Kidney epithelial cell (primary cell): ENCODE measurements around the gene STAT5A. TPM values are rescaled to one million over a fixed set of nuclear protein-coding genes. Genes with fewer than 3 reads are reported as not detected.

Experiments used
- DNase-seq: peaks from one replicate; pipeline ENCODE4 v3.0.0-alpha.2; 2010; ENCODE audit warnings: low read depth
- H3K27me3 ChIP-seq: 2 replicates; pipeline ENCODE4 v1.6.0; 2011; ENCODE audit warnings: low read length; ENCODE audit not compliant: control insufficient read depth, insufficient read depth
- H3K36me3 ChIP-seq: 2 replicates; pipeline ENCODE4 v1.5.1; 2011; ENCODE audit warnings: low read length; ENCODE audit not compliant: control insufficient read depth, insufficient read depth
- H3K4me3 ChIP-seq: 2 replicates; pipeline ENCODE4 v1.5.1; 2011; ENCODE audit warnings: low read depth, mild to moderate bottlenecking, control low read depth, low read length
- total RNA-seq: library from RNA; depleted of rRNA; stranded (reverse); fragments of >200 nt; gene quantifications from 2 replicates; pipeline ENCODE4 v1.2.3, GENCODE V29; 2015
- TF ChIP-seq, protein P1 (sequence below): IDR thresholded peaks from 2 replicates; pipeline ENCODE4 v1.5.1; 2011; ENCODE audit warnings: mild to moderate bottlenecking, moderate library complexity, low read length, control low read depth, inconsistent platforms; ENCODE audit not compliant: insufficient read depth, poor library complexity, severe bottlenecking

Gene STAT5A
- total RNA-seq, 1 donor from 2014 or later: 11.4 TPM

DNA sequence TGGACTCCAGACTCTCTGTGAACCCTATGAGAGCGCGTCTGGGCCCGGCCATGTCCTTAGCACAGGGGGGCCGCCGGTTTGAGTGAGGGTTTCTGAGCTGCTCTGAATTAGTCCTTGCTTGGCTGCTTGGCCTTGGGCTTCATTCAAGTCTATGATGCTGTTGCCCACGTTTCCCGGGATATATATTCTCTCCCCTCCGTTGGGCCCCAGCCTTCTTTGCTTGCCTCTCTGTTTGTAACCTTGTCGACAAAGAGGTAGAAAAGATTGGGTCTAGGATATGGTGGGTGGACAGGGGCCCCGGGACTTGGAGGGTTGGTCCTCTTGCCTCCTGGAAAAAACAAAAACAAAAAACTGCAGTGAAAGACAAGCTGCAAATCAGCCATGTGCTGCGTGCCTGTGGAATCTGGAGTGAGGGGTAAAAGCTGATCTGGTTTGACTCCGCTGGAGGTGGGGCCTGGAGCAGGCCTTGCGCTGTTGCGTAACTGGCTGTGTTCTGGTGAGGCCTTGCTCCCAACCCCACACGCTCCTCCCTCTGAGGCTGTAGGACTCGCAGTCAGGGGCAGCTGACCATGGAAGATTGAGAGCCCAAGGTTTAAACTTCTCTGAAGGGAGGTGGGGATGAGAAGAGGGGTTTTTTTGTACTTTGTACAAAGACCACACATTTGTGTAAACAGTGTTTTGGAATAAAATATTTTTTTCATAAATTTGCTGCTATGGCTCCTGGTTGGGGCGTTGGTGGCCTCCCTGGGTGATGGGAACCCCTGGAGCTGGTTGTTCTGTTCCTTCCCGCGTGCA lies 23.1 kb downstream of the STAT5A start:
- no peaks in the 10 kb centered on the region for H3K27me3 ChIP-seq
- TF ChIP-seq, protein P1, sequence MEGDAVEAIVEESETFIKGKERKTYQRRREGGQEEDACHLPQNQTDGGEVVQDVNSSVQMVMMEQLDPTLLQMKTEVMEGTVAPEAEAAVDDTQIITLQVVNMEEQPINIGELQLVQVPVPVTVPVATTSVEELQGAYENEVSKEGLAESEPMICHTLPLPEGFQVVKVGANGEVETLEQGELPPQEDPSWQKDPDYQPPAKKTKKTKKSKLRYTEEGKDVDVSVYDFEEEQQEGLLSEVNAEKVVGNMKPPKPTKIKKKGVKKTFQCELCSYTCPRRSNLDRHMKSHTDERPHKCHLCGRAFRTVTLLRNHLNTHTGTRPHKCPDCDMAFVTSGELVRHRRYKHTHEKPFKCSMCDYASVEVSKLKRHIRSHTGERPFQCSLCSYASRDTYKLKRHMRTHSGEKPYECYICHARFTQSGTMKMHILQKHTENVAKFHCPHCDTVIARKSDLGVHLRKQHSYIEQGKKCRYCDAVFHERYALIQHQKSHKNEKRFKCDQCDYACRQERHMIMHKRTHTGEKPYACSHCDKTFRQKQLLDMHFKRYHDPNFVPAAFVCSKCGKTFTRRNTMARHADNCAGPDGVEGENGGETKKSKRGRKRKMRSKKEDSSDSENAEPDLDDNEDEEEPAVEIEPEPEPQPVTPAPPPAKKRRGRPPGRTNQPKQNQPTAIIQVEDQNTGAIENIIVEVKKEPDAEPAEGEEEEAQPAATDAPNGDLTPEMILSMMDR: no peak
- DNase-seq: peak; percentile 56

DNA sequence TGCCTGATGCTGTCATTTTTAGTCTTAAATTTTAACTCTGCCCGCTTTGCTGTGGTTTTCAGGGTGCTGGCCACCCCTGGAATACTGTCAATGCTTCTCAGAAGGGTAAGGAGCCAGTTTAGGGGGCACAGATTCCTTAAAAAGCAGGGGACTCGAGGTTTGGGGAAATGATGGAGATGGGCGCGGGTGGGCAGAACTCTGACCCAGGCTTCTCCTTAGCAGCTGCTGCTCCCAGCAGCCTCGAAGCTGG lies 23.7 kb downstream of the STAT5A start:
- TF ChIP-seq, protein P1: no peak
- Histone ChIP-seq H3K36me3 (no peaks in the 10 kb centered on the region), H3K27me3 (no peaks in the 10 kb centered on the region), H3K4me3 (no peak overlapping the region)
- DNase-seq: no peak

More for the DNA sequence above, 23.1 kb downstream of the STAT5A start:
- Histone ChIP-seq H3K4me3 (no peak overlapping the region), H3K36me3 (no peaks in the 10 kb centered on the region)

DNA sequence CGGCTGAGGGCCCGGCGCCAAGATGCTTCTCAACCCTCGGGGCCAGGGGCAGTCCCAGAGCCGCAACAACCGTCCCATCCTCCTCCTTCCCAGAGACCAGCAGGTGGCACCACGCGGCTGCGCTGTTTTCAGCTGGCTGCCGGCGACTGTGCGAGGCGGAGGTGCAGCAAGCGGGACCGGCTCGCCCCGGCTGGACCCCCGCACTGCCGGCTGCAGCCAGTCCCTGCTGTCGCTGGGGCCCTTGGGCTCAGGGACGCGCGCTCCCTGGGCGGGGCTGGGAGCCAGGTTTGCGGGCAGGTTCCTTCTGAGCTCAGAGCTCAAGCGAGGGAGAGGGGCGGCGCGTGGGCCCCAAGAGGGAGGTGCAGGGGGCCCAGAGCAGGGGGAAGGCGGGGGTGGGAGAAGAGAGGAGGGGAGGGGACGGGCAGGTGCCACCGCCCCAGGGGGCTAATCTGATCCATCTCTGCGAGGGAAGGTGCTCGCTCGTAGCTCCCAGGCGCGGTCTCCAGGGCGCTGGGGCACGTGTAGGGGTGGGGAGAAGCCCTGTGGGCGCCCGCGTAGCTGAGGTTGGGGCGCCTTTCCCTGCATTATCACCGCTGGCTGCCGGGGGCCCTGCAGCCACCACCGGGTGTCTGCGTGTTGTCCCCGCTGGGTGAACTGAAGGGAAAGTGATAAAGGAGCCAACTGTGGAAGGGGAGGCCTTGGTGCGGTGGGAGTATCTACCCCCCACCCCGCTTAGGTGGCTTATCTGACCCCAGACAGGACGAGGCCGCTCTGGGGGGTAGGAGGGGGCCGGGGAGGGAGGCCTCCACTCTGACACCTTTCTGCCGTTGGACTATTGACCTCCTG lies 24.2 kb downstream of the STAT5A start:
- H3K4me3 ChIP-seq: no peak overlapping the region
- TF ChIP-seq, protein P1: peak; percentile 64
- no peaks in the 10 kb centered on the region for H3K36me3 ChIP-seq
- DNase-seq: no peak
- H3K27me3 ChIP-seq: no peaks in the 10 kb centered on the region

DNA sequence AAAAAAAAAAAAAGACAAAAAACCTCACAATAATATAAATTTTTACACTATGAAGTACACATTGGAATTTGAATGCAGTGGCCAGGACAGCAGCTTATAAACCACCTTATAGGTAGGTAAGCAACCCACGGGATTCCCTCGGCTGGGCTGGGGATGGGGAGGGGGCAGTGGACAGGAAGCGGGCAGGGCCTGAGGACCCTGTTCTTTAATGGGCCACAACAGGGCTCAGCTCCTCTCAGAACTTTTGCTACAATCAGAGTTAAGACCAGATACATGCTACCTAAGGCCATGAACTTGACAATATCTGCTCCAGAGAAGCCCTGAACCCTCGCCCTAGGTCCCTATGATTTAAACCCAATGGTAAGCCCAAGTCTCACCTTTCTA lies 25.1 kb downstream of the STAT5A start:
- TF ChIP-seq, protein P1: no peak

DNA sequence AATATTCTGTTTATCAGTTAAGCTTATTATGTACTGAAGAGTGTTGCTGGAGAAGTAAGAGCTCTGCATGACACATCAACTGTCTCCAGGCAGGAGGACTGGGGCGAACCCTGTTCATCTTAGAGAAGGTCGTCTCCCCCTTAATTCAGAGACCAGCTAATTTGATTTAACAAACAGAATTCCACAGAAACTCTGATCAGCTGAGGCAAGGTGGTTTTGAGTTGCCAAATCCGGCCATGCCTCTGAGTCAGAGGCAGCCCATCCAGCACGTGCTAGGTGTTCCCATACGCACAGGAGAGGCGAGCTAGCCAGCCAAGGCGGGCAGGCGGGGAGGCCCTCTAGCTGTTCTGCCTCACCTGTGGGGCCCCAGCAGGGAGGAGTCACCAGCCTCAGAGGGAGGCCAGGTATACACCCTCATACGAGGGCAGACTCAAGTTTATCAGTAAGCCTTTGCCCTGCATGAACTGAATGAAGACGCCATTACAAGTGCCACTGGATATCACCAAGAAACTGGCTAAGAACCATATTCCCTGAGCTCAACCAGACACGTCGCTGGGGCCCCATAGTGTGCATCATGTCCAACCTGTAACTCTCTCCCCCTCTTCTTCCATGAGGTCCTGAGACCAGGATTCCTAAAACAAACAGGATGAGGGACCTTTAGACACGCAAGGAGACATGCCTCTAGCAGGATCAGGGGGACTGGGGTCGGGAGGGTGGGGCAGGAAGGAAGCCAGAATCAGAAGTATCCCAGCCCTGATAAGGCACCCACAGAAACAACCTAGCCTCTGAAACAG lies 25.7 kb downstream of the STAT5A start:
- TF ChIP-seq, protein P1: no peak
- no peak for DNase-seq

More for the DNA sequence above, 25.1 kb downstream of the STAT5A start:
- Histone ChIP-seq H3K36me3 (no peaks in the 10 kb centered on the region), H3K4me3 (no peak overlapping the region), H3K27me3 (no peaks in the 10 kb centered on the region)
- DNase-seq: no peak

More for the DNA sequence above, 25.7 kb downstream of the STAT5A start:
- Histone ChIP-seq H3K4me3 (no peak overlapping the region), H3K36me3 (peaks cover 1% of the 10 kb centered on the region), H3K27me3 (no peaks in the 10 kb centered on the region)
